Stomach (tissue), 4 donors: ENCODE data around the gene PEAK1.

Source experiments
- CTCF ChIP-seq, 7 experiments: fragments of 450-650 bp in 4 of 7; fragments of 200-600 bp in 3 of 7; sonication (generic) in 3 of 7; IDR thresholded peaks; one replicate each; pipeline ENCODE4 v1.5.1; 2016 to 2019; ENCODE audit warnings: antibody characterized with exemption in 7 of 7, control low read depth in 2 of 7, mild to moderate bottlenecking in 1 of 7
- POLR2AphosphoS5 ChIP-seq, 3 donors: sonication (generic); formaldehyde crosslinking; IDR thresholded peaks; one replicate each; pipeline ENCODE4 v1.6.1; 2016; ENCODE audit warnings: antibody characterized with exemption in 3 of 3

- no peak for TF ChIP-seq POLR2AphosphoS5 (IDR thresholded peaks at IDR 0.05)
- TF ChIP-seq CTCF (IDR thresholded peaks at IDR 0.05) = no peak
Measured at GRCh38 chr15:77235566-77235965, 184.3 kb downstream of the PEAK1 start.
